ENCODE data around the gene RASSF5. TPM values are rescaled to one million over a fixed set of nuclear protein-coding genes. Genes with fewer than 3 reads are reported as not detected.

The RASSF5 gene
- total and polyA plus RNA-seq, 2 of the 13 experiments (the other 11 are each of a cell fraction or from before 2014, with no cell fraction given), result 0.18 to 0.40 TPM

GRCh38 chr1:206556047-206556749 is 48.9 kb downstream of the RASSF5 start (continued):
- TF ChIP-seq JARID2 (CRISPR knock-in tag; IDR thresholded peaks at IDR 0.05; ENCODE audit: insufficient replicate concordance) (no peak), ZNF432 (CRISPR knock-in tag; IDR thresholded peaks at IDR 0.05; ENCODE audit: borderline replicate concordance) (no peak), MAFG (CRISPR knock-in tag; IDR thresholded peaks at IDR 0.05) (no peak), JUNB (CRISPR knock-in tag; IDR thresholded peaks at IDR 0.05; ENCODE audit: borderline replicate concordance) (no peak), GATAD2A (CRISPR knock-in tag; IDR thresholded peaks at IDR 0.05) (peak; percentile 68), RARA (CRISPR knock-in tag; IDR thresholded peaks at IDR 0.05) (peak; percentile 81), IRX3 (CRISPR knock-in tag; IDR thresholded peaks at IDR 0.05; ENCODE audit: borderline replicate concordance, low read depth) (no peak), HNRNPK (IDR thresholded peaks at IDR 0.05; ENCODE audit: low read depth, low read length, poor library complexity, severe bottlenecking) (no peak), MYPOP (CRISPR knock-in tag; IDR thresholded peaks at IDR 0.05) (no peak), REPIN1 (CRISPR knock-in tag; IDR thresholded peaks at IDR 0.05; ENCODE audit: borderline replicate concordance, low read depth) (no peak), ZBTB21 (CRISPR knock-in tag; IDR thresholded peaks at IDR 0.05) (no peak), ZNF224 (CRISPR knock-in tag; IDR thresholded peaks at IDR 0.05) (no peak), CCAR2 (optimal IDR thresholded peaks at IDR 0.05; ENCODE audit: low read depth, low read length) (no peak), ZNF790 (CRISPR knock-in tag; IDR thresholded peaks at IDR 0.05; ENCODE audit: borderline replicate concordance) (no peak), RNF219 (CRISPR knock-in tag; IDR thresholded peaks at IDR 0.05) (no peak), GABPB1 (CRISPR knock-in tag; IDR thresholded peaks at IDR 0.05) (no peak), NFATC3 (CRISPR knock-in tag; IDR thresholded peaks at IDR 0.05) (no peak), IRF9 (CRISPR knock-in tag; IDR thresholded peaks at IDR 0.05; ENCODE audit: borderline replicate concordance) (no peak), RFX3 (CRISPR knock-in tag; IDR thresholded peaks at IDR 0.05) (no peak), ZIK1 (CRISPR knock-in tag; IDR thresholded peaks at IDR 0.05; ENCODE audit: borderline replicate concordance, low read depth) (no peak), CBX2 (IDR thresholded peaks at IDR 0.05; ENCODE audit: low read depth, low read length) (no peak), CBX2 (CRISPR knock-in tag; IDR thresholded peaks at IDR 0.05; ENCODE audit: low read depth) (no peak), TOPORS (CRISPR knock-in tag; IDR thresholded peaks at IDR 0.05) (no peak), MED13 (CRISPR knock-in tag; IDR thresholded peaks at IDR 0.05) (no peak), ZNF616 (CRISPR knock-in tag; IDR thresholded peaks at IDR 0.05; ENCODE audit: low read depth) (no peak), ZFP36 (IDR thresholded peaks at IDR 0.05; ENCODE audit: borderline replicate concordance, low read depth, low read length, partially characterized antibody) (no peak)
